Esophagus muscularis mucosa (tissue), 3 donors: ENCODE data around the gene ARL4C.

Experiments used
- POLR2AphosphoS5 ChIP-seq, 2 donors: sonication (generic); formaldehyde crosslinking; IDR thresholded peaks; one replicate each; pipeline ENCODE4 v1.6.1; 2017; ENCODE audit warnings: antibody characterized with exemption in 2 of 2
- TF ChIP-seq, protein P1 (sequence below), 3 experiments: fragments of 200-600 bp in 2 of 3; fragments of 450-650 bp in 1 of 3; sonication (generic) in 2 of 3; IDR thresholded peaks; one replicate each; pipeline ENCODE4 v1.5.1; 2017 to 2019; ENCODE audit warnings: antibody characterized with exemption in 3 of 3, mild to moderate bottlenecking in 2 of 3, moderate library complexity in 1 of 3

DNA sequence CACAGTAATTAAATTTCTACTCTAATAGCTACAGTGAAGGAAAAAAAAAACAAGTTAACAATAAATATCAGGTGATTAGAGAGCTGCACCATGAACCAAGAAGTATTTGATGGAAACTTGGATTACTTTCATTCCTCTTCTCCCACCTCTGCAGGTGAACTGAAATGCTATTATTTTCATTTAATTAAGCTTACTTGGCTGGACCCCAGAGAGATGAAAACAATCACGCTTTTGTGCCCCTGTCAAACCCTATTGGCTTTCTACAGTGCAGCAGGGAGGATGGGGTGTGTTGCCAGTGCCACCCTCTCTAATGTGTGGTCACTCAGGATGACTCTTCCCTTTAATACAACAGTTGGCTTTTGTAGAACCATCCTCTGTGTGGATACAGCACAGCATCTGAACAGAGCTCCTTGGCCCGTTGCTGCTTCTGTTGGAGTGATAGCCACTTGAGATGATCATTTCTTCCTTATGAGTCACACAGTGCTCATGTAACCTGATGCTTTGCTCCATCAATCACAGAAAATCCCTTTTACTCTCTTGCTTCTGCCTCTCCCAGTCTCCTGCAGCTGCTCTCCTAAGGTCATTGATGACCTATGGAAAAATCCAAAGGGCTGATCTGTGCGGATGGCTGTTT is 5.5 kb upstream of the ARL4C start:
- TF ChIP-seq, protein P1, sequence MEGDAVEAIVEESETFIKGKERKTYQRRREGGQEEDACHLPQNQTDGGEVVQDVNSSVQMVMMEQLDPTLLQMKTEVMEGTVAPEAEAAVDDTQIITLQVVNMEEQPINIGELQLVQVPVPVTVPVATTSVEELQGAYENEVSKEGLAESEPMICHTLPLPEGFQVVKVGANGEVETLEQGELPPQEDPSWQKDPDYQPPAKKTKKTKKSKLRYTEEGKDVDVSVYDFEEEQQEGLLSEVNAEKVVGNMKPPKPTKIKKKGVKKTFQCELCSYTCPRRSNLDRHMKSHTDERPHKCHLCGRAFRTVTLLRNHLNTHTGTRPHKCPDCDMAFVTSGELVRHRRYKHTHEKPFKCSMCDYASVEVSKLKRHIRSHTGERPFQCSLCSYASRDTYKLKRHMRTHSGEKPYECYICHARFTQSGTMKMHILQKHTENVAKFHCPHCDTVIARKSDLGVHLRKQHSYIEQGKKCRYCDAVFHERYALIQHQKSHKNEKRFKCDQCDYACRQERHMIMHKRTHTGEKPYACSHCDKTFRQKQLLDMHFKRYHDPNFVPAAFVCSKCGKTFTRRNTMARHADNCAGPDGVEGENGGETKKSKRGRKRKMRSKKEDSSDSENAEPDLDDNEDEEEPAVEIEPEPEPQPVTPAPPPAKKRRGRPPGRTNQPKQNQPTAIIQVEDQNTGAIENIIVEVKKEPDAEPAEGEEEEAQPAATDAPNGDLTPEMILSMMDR (IDR thresholded peaks at IDR 0.05) = no peak
- TF ChIP-seq POLR2AphosphoS5 (IDR thresholded peaks at IDR 0.05) = no peak
